Lower leg skin (tissue), 4 donors: ENCODE results near the gene ZNF524. TPM values are rescaled to one million over a fixed set of nuclear protein-coding genes. Genes with fewer than 3 reads are reported as not detected.

Experiments used
- DNase-seq, 2 donors: peaks; one replicate each; pipeline ENCODE4 v3.0.0-alpha.2; 2019; ENCODE audit warnings: low spot score in 2 of 2
- H3K4me3 ChIP-seq: fragments of 200-600 bp; sonication (generic); 2 replicates; pipeline ENCODE4 v1.5.1; 2017; ENCODE audit warnings: mild to moderate bottlenecking, low read depth; ENCODE audit not compliant: poor library complexity, severe bottlenecking
- POLR2A ChIP-seq, 2 donors: fragments of 450-650 bp; IDR thresholded peaks; one replicate each; pipeline ENCODE4 v1.6.1; 2016 to 2017; ENCODE audit warnings: antibody characterized with exemption in 2 of 2, mild to moderate bottlenecking in 1 of 2, moderate library complexity in 1 of 2
- WGBS, 2 donors: methylation state at CpG; one replicate each; pipeline ENCODE4 v1.1.5; 2018; 5-methylcytosine and 5-hydroxymethylcytosine counted together
- intact Hi-C: fragments of 100-400 bp; cut with DNase I; formaldehyde crosslinking; loops from one replicate; pipeline ENCODE4 v1.15.0; 2023; ENCODE audit warnings: low total_unique reads
- total RNA-seq, 4 donors: library from RNA; depleted of rRNA; stranded (reverse); fragments of >200 nt; gene quantifications; one replicate each; pipeline ENCODE4 v1.1.0, GENCODE V29; 2016
- TF ChIP-seq, protein P1 (sequence below), 3 donors: fragments of 450-650 bp; IDR thresholded peaks; one replicate each; pipeline ENCODE4 v1.5.1; 2016; ENCODE audit warnings: antibody characterized with exemption in 3 of 3, mild to moderate bottlenecking in 3 of 3, moderate library complexity in 2 of 3

Gene ZNF524
- total RNA-seq, 4 donors from 2014 or later: 58.4 to 88.3 (median 78.3) TPM

DNA sequence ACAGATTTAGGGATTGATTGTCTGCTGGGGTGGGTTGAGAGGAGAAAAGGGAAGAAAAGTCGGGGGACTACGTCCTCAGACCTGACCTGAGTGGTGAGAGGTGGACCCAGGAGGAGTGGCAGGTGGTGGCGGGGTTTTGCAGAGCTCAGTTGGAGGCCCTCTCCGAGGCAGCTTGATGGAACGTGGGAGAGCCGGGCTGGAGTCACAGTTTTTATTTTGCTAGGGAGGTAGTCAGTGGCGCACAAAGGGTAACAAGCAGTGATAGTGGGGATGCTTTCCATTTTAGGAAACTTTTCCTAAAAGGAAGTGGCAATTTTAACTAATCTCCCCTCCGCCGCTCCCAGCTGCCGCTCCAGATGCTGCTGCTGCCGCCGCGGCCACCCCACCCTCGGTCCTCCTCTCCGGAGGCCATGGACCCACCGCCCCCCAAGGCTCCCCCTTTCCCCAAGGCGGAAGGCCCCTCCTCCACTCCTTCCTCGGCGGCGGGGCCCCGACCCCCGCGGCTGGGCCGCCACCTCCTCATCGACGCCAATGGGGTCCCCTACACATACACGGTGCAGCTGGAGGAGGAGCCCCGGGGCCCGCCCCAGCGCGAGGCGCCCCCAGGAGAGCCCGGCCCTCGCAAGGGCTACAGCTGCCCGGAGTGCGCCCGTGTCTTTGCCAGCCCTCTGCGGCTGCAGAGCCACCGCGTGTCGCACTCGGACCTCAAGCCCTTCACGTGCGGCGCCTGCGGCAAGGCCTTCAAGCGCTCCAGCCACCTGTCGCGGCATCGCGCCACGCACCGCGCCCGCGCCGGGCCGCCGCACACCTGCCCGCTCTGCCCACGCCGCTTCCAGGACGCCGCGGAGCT, 42.3 kb downstream of the ZNF524 start:
- TF ChIP-seq, protein P1, sequence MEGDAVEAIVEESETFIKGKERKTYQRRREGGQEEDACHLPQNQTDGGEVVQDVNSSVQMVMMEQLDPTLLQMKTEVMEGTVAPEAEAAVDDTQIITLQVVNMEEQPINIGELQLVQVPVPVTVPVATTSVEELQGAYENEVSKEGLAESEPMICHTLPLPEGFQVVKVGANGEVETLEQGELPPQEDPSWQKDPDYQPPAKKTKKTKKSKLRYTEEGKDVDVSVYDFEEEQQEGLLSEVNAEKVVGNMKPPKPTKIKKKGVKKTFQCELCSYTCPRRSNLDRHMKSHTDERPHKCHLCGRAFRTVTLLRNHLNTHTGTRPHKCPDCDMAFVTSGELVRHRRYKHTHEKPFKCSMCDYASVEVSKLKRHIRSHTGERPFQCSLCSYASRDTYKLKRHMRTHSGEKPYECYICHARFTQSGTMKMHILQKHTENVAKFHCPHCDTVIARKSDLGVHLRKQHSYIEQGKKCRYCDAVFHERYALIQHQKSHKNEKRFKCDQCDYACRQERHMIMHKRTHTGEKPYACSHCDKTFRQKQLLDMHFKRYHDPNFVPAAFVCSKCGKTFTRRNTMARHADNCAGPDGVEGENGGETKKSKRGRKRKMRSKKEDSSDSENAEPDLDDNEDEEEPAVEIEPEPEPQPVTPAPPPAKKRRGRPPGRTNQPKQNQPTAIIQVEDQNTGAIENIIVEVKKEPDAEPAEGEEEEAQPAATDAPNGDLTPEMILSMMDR (IDR thresholded peaks at IDR 0.05): no peak
- no peak for TF ChIP-seq POLR2A (IDR thresholded peaks at IDR 0.05)
- intact Hi-C loops: loop anchor here (5.0 kb wide), 1 partner anchor 235 kb away; the partner anchor contains the start of gene UBE2S
- 1 to 2% methylated on average over 35 to 43 of the region's 65 CpGs for WGBS, 2 donors

DNA sequence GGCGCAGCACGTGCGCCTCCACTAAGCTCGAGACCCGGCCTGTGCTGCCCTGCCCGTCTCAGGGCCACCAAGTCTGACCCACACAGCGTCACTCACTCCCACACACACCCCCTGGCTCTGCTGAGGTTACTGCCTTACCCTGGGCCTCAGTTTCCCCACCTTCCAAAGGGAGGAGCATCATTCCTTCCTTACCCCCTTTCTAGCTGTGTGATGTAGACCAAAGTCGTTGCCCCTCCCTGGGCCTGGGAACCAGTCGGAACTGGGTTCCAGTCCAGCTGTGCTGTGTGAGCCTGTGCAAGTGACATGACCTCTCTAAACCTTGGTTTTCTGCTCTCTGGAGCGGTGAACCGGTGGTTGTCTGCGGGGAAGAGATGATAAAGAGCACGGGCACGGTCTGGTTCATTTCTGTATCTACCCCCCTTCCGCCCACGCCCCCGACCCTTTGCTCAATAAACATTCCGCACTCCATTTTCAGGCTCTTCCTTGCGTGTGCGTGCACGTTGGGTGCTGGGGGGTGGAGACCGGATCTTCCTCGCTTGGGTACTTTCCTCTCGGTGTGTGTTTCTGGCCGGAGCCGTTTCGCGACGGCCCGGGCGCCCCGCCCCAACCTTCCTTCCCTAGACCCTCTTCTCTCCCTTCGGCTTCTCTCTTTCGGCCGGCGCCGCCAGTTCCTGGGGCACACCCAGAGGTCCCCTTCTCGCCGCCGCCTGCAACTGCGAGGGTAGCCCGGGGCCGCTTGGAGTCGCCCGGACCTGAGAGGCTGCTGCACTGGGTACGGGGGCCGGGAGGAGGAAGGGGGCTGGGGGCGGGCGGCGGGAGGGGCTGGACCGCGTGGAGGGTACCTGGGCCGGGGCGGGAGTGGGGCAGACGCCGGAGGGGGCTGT, 43.2 kb downstream of the ZNF524 start, which contains the start of gene ZNF581:
ZNF581 (plus strand) TSS at position 647 of the 884 bp plus-strand sequence. CDS start 923 bp downstream, outside the sequence.
- TF ChIP-seq POLR2A (IDR thresholded peaks at IDR 0.05): no peak
- TF ChIP-seq, protein P1 (IDR thresholded peaks at IDR 0.05): no peak
- peak; percentile 70 to 95 for DNase-seq
- 2 to 3% methylated on average over 46 to 56 of the region's 56 CpGs for WGBS, 2 donors
- intact Hi-C loops: loop anchor here (5.0 kb wide), 1 partner anchor 236 kb away; the partner anchor contains the start of gene UBE2S
- H3K4me3 ChIP-seq: peak within 1 kb of the TSS; percentile 49

More for the DNA sequence above, 42.3 kb downstream of the ZNF524 start:
- H3K4me3 ChIP-seq: no peak overlapping the region
- no peak for DNase-seq

DNA sequence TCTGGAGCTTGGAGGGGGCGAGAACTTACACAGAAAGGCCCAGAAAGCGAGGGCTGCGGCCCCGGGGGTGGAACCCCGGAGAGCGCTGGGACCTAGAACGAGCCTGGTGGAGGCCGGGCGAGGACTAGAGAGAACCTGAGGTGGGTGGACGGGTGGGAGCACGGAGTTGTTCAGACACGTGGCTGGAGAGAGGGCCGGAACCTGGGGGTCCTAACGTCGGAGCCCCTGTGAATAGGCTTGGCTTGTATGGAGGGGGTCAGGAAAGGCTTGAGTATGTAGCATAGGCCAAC, 43.7 kb downstream of the ZNF524 start:
- TF ChIP-seq, protein P1 (IDR thresholded peaks at IDR 0.05): no peak
- no peak for TF ChIP-seq POLR2A (IDR thresholded peaks at IDR 0.05)
- no peak for DNase-seq
- intact Hi-C loops: loop anchor here (5.0 kb wide), 1 partner anchor 237 kb away; the partner anchor contains the start of gene UBE2S
- 0 to 1% methylated on average over 15 of the region's 15 CpGs for WGBS, 2 donors
- peak overlapping the region; percentile 49 for H3K4me3 ChIP-seq

DNA sequence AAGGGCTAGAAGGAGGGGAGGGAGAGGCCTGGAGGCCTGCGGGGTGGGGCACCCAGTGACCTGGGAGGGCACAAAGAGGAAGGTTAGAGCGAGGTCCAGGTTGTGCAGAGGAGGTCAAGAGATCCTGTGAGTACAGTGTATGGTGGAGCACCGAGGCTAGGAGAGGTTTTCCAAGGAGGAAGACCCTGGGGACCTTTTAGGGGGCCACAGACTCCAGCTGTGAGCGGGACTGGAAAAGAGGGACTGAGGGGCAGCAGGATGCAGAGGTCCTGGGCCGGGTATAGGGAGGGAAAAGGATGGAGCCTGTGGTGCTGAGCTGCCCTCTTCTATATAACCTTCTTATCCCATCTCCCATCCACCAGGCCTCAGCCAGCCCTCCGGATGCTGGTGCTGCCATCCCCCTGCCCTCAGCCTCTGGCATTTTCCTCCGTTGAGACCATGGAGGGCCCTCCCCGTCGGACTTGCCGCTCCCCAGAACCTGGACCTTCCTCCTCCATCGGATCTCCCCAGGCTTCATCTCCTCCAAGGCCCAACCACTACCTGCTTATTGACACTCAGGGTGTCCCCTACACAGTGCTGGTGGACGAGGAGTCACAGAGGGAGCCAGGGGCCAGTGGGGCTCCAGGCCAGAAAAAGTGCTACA, 44.2 kb downstream of the ZNF524 start:
- no peak overlapping the region for H3K4me3 ChIP-seq
- 40 to 45% methylated on average over 12 of the region's 12 CpGs for WGBS, 2 donors
- intact Hi-C loops: loop anchor here (5.0 kb wide), 1 partner anchor 237 kb away; the partner anchor contains the start of gene UBE2S
- TF ChIP-seq, protein P1 (IDR thresholded peaks at IDR 0.05): no peak
- no peak for TF ChIP-seq POLR2A (IDR thresholded peaks at IDR 0.05)
- no peak for DNase-seq

DNA sequence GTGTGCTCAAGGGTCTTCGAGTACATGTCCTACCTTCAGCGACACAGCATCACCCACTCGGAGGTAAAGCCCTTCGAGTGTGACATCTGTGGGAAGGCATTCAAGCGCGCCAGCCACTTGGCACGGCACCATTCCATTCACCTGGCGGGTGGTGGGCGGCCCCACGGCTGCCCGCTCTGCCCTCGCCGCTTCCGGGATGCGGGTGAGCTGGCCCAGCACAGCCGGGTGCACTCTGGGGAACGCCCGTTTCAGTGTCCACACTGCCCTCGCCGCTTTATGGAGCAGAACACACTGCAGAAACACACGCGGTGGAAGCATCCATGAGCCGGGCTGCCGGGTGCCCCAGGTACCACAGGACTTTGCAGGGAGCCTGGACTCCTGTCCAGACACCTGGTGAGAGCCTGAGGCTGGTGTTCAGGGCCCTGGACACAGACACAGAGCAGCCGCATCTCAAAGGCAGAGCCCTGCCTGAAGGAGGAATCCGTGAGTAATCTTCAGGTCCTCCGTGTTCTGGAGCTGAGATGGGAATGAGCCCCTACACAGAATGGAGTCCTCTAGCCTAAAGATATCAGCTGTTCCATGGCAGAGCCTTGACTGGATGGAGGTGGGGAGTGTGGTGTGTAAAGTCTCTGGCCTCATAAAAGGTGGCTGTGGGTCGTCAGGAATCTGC, 44.9 kb downstream of the ZNF524 start:
- DNase-seq: no peak
- WGBS, 2 donors: 82 to 86% methylated on average over 28 of the region's 28 CpGs
- TF ChIP-seq, protein P1 (IDR thresholded peaks at IDR 0.05): no peak
- no peak for TF ChIP-seq POLR2A (IDR thresholded peaks at IDR 0.05)
- intact Hi-C loops: loop anchor here (5.0 kb wide), 1 partner anchor 238 kb away; the partner anchor contains the start of gene UBE2S
- no peak overlapping the region for H3K4me3 ChIP-seq
